Smooth muscle cell of trachea (primary cell): Measurements from ENCODE around the gene HOXB5. TPM values are rescaled to one million over a fixed set of nuclear protein-coding genes. Genes with fewer than 3 reads are reported as not detected.

Source experiments
- total RNA-seq: library from RNA; depleted of rRNA; stranded (reverse); fragments of >200 nt; gene quantifications from 2 replicates; pipeline ENCODE4 v1.2.1, GENCODE V29; 2014

The HOXB5 gene
- total RNA-seq: under 0.01 and 0.29 TPM in 2 replicates

GRCh38 chr17:48593126-48593829 lies at the start of gene HOXB5:
HOXB5 (minus strand) TSS chr17:48593779; CDS start chr17:48593682, 97 bp downstream.

GRCh38 chr17:48626245-48627117 lies 32.9 kb upstream of the HOXB5 start, which contains the start of gene HOXB9:
HOXB9 (minus strand) TSS chr17:48626358; CDS start chr17:48626269, 89 bp downstream.

GRCh38 chr17:48615047-48615962 lies 21.7 kb upstream of the HOXB5 start, which contains the start of gene HOXB8:
HOXB8 (minus strand) TSS chr17:48615292; CDS start chr17:48614704, 588 bp downstream.

DNA sequence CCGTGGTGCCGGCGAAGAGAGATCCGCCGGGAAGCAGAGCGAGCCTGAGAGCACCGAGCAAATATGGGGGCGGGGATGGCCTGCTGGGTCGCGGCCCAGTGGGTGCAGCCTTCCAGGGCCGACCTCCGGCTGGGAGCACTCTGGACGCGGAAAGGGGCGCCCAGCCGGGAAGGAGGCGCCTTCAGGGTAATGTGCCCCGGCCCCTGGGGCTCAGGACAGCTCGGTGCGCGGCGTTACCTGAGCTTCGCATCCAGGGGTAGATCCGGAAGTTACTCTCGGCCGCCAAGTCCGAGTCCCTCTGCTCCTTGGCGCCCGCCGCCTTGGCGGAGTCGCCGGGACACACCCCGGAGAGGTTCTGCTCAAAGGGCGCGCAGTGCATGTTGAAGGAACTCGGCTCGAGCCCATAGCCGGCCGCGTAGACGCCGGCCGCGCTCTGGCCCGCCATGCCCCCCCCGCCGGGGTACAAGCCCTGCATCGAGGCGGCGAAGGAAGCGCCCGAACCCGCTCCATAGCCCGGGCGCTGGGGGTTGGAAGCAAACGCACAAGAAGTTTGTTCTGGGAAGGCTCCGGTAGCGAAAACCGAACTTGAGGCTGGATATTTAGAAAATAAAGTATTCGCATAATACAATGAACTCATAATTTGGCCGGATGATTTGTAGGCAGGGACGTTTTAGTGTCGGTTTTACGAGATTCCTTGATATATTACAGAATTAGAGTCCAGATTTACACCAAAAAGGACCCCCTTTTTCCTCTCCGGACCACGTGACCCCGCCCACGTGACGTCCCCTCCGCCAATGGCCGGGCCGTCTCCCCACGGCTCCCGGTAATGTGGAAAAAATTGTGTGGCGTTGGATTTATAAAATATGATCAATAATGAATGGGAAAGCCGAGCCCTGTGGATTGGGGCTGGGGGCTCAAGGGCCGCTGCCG lies 17.0 kb upstream of the HOXB5 start, which contains the start of gene HOXB7:
TSS of gene HOXB7 (minus strand) at position 736 of the 930 bp plus-strand sequence. CDS start at position 637, 99 bp downstream.

DNA sequence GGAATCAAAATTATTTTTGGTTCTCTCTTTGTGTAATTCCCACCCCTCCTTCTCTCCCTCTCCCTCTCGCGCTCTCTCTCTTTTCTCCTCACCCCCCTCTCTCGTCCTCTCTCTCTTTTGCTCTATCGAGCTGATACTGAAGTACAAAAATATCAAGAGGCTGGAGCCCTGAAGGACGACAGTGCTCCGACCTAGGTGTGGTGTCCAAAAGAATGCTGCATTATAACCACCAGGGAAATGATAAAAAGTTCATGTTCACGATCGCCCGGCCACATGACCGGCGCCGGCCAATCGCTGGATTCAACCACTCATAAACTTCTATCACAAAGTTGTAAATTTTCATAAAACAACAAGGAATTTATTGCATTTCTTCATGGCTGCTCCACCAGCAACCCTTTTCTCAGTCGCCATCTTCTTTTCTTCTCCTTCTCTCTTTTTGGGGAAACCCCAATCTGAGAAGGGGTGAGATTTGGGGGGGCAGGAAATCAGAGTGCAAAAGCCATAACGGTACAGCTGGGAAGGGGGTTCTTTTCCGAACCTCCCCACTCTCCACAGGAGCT lies 11.3 kb upstream of the HOXB5 start, which contains the start of gene HOXB6:
TSS of gene HOXB6 (minus strand) at position 217 of the 560 bp plus-strand sequence. CDS start 6,836 bp downstream, outside the sequence.

GRCh38 chr17:48589831-48590606 lies 3.6 kb downstream of the HOXB5 start, which contains the start of gene HOXB3:
HOXB3 (minus strand) TSS chr17:48590241; CDS start chr17:48552474, 37,767 bp downstream.

DNA sequence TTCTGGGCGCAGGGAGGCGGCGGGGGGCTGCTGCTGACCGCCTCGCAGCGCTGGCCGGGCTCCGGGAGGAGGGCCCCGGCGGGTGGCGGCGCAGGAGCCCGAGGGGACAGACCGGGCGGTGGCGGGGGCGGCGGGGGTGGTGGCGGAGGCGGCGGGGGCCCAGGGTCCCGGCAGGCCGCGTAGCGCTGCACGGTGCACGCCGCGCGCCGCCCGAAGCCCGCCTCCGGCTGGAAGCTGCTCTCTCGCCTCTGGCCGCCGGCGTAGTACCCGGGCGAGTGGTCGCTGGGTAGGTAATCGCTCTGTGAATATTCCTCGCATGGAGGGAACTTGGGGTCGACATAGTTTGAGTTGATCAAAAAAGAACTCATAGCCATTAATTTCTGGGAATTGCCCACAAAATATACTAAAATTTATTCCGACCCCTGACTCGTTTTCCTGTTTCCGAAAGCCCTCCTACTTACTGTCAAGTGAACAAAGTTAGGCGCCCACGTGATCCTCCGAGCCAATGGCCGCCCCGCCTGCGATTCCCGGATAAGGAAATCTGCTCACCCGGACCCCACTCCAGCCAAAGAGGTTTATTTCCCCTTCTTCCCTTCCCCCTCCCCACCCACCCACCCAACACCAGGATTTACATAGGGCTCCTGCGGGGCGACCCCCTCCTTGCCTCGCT lies 15.5 kb downstream of the HOXB5 start, which contains the start of gene HOXB4:
TSS of gene HOXB4 (minus strand) at position 405 of the 670 bp plus-strand sequence. CDS start at position 374, 31 bp downstream.

DNA sequence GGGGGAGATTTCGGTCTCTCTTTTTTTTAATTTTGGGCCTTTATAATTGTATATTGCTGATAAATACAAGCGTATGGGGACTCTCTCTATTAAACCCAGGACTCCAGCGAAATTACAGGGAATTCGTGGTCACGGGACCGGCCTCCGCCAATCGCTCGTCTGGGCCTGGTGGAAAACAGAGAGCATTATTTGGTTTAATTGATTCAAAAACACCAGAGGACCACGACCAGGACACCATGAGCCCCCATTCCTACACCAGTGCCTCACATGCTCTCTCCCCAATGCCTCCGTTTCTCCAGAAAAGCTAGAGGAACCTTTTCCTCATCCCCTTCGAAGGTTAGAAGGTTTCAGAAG lies 48.6 kb downstream of the HOXB5 start, which contains the start of gene HOXB2:
TSS of gene HOXB2 (minus strand) at position 88 of the 354 bp plus-strand sequence. CDS start 198 bp downstream, outside the sequence.

Other genes with a start within 250 kb of the HOXB5 start
- gene SKAP1, start 163.6 kb downstream of the HOXB5 start, total RNA-seq: not detected in 2 replicates
- not detected in 2 replicates for gene HOXB1, start 62.8 kb downstream of the HOXB5 start, total RNA-seq
- gene HOXB2, start 48.7 kb downstream of the HOXB5 start, total RNA-seq: 8.7 and 10.4 TPM in 2 replicates
- 2.9 and 5.8 TPM in 2 replicates for gene HOXB4, start 15.4 kb downstream of the HOXB5 start, total RNA-seq
- gene HOXB3, start 3.5 kb downstream of the HOXB5 start, total RNA-seq: 16.7 and 17.3 TPM in 2 replicates
- gene HOXB6, start 11.2 kb upstream of the HOXB5 start, total RNA-seq: 0.73 and 0.83 TPM in 2 replicates
- 1.7 and 2.0 TPM in 2 replicates for gene HOXB7, start 17.2 kb upstream of the HOXB5 start, total RNA-seq
- gene HOXB8, start 21.5 kb upstream of the HOXB5 start, total RNA-seq: not detected in 2 replicates
- under 0.01 TPM in 1 of 2 replicates, not detected in the other for gene HOXB9, start 32.6 kb upstream of the HOXB5 start, total RNA-seq
- not detected in 2 replicates for gene PRAC1, start 128.7 kb upstream of the HOXB5 start, total RNA-seq
- not detected in 2 replicates for gene PRAC2, start 129.4 kb upstream of the HOXB5 start, total RNA-seq
- gene HOXB13, start 135.0 kb upstream of the HOXB5 start, total RNA-seq: not detected in 2 replicates
- under 0.01 and 0.58 TPM in 2 replicates for gene TTLL6, start 223.4 kb upstream of the HOXB5 start, total RNA-seq
- gene CALCOCO2, start 237.3 kb upstream of the HOXB5 start, total RNA-seq: 48.1 and 67.9 TPM in 2 replicates